GM12891 (cell line): ENCODE measurements around the gene CTNNA3.

Experiments used
- POLR2A ChIP-seq: IDR thresholded peaks from 2 replicates; pipeline ENCODE4 v1.6.1; 2011; ENCODE audit warnings: low read depth, low read length, control low read depth
- TAF1 ChIP-seq: IDR thresholded peaks from 2 replicates; pipeline ENCODE4 v1.6.1; 2011; ENCODE audit warnings: low read depth, low read length, control low read depth

GRCh38 chr10:66575251-66575855 is 1120.6 kb downstream of the CTNNA3 start:
- TF ChIP-seq POLR2A (no peak), TAF1 (no peak)
